GM21576 (cell line): ENCODE measurements around the gene OXCT1.
"Not testable (repeated sequence)": the region's sequence is repeated elsewhere in the genome, so short reads cannot be mapped to it uniquely, and the experiment has no call there.

Experiments used
- ATAC-seq: cut with Tn5 transposase; IDR thresholded peaks from one replicate; pipeline ENCODE4 v1.9.1; 2021; ENCODE audit warnings: mild to moderate bottlenecking, moderate library complexity; ENCODE audit not compliant: unreplicated experiment

The OXCT1 gene

DNA sequence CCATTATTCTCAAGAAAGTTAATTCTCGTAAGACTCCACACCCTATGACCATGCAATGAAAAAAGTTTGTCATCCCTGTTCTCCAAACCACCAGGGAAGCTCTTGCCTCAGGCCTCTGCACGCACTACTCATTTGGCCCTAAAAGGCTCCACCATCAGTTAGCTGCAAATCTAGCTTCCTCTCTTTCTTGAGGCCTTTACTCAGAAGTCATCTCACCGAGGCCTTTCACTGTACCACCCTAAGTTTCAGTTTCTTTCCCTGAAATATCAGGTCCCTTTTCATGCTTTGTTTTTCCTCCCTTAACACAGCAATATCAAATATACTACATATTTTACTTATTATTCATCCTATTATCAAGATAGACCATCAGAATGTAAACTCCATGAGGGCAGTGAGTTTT is 39.1 kb downstream of the OXCT1 start:
- ATAC-seq = no peak

DNA sequence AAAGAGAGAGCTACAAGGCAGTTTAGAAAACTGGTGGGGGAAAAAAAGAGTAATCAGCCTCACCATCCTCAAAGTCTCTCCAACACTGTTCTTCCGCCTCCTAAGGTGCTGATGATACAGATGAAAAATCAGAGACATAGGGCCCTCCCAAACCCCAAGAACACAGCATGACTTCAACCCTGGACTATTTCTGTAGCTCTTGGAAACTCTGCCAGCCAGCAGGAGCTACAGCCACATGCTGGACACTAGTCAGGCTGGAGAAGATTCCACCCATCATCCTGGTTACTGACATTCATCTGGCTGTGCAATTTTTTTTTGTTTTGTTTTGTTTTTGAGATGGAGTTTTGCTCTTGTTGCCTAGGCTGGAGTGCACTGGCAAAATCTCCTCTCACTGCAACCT is 42.4 kb downstream of the OXCT1 start:
- no peak for ATAC-seq

DNA sequence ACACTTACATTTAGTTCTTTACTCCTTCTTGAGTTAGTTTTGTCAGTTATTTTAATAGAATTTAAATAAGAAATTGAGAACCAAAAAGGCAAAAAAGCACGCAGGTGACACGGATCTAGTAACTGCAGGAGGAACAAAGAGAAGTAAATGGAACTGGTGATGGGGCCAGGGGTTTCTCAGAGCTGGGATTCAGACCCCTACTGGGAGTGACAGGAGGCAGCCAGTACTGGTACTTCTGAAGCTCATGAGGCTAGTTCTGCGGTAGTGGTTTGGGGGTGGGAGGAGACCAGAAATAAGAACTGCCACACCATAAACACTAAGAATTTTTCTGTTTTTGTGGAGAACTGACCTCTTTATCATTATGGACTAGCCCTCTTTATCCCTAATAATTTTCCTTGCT is 48.2 kb downstream of the OXCT1 start:
- ATAC-seq = no peak

DNA sequence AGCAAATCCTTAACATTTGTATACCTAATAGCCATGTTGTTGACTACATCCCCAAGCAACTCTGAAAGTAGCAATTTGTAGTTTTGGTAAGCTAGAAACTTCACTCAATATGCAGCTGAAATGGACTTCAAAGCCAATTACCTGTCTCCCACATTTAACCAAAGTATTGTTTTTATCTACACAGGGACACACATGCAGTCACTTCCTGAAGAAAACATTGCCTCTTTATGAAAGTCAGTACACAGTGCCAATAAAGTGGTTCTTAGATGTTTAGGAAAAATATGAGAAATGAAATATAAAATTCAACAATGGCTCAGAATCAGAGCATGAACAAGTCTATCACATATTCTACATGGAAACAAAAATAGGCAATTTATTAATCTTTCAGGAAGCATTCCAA is 49.2 kb downstream of the OXCT1 start:
- ATAC-seq = no peak

DNA sequence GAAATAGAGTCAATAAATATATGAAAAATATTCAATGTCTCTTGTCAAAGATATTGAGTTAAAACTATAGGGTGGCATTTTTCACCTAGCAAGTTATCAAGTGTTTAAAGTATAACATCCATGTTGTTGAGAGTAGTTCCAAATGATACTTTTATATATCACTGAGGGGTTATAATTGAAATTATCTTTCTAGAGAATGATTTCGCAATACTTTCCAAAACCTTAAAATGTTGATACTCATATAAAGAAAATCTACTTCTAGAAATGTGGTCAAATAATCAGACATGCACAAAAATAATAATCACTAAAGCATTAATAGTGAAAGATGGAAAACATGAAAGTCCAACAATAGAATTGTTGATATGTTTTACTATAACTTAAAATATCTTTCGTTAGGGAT is 50.1 kb downstream of the OXCT1 start:
- ATAC-seq = no peak

DNA sequence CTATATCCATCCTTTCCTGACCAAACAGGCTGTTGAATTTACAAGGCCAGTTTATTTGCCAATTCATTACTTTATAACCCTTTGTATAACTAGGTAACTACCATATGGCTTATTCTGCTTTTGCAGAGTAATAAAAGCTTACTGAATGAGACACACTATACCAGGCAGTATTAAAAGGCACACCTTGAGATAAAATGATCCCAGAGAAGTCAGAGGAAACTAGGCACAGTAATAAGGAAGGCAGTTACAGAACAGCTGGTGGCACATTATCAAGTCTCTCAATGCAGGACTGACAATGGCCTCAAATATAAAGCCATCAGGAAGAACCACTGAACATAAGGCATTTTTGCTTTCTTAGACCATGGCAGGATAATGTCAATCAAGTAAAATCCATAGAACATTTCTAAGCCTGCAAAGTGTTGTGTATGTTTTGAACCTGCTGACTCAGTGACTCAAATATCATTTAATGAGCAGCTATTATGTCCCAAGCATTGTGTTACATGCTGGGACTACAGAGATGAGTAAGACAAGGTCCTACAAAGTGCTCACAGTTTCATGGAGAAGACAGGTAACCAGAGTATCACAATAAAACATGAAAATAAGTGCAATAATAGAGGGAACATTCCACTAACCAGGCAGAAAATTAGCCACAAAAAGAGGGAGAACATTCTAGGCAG is 52.5 kb downstream of the OXCT1 start:
- ATAC-seq = no peak

DNA sequence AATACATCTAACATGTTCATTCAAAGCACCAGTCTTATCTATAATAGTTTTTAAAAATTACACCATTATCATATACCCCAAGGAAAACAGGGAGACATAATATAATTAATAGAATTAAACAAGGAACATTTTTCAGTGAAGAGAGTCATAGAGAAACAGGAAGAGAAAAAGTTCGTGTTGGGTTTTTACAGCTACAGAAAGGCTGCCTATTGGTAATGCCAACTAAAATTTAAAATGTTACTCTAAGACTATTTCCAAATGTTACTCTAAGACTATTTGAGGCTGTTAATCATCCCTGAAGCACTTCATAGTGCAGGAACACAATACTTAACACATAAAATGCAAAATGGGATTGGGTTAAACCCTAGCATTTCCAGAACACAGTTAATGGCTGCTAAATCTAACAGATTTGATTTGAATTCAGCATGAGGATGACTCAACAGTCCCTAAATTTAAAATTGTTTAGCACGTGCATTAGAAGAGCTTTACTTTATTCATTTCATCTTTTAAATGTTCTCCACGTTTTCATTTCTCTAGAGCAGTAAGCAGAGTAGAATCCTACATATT is 54.5 kb downstream of the OXCT1 start:
- ATAC-seq = no peak

DNA sequence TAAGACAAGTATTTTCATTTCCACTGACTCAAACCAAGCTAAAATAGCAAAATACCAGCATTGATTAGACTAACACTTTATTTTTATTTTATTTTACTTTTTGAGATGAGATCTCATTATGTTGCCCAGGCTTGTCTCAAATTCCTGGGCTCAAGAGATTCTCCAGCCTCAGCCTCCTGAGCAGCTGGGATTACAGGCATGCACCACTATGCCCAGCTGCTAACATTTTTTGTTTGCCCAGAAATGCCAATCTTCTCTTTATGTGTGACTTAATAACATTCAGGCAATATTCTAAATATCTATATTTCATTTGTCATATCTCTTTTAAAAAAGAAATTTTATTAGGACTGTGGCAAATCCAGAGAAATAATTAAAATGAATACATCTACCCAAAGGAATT is 55.0 kb downstream of the OXCT1 start:
- no peak for ATAC-seq

DNA sequence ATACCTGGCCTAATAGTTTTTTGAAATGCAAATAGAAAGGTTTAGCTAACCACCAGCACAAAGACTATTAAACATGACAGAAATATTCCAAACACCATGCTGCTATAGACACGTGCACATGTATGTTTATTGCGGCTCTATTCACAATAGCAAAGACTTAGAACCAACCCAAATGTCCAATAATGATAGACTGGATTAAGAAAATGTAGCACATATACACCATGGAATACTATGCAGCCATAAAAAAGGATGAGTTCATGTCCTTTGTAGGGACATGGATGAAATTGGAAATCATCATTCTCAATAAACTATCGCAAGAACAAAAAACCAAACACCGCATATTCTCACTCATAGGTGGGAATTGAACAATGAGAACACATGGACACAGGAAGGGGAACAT is 55.9 kb downstream of the OXCT1 start:
- not testable (repeated sequence) for ATAC-seq

DNA sequence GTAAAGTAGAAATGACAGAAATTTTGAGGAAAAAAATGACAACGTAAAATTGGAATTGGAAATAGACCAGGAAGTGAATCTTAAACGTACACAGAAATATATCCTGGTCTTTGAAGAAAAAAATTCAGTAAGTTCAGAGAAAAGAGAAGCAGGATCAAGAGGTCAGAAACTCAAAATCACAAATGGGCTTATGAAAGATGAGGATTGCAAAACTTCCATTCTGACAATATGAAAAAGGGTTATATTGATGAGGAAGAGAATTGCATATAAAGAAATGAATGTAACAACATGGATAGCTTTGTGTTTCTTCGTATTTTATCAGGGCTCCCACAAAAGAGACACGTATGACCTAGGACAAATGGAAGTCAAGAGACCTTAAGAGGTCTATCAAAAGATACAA is 58.1 kb downstream of the OXCT1 start:
- ATAC-seq = no peak

DNA sequence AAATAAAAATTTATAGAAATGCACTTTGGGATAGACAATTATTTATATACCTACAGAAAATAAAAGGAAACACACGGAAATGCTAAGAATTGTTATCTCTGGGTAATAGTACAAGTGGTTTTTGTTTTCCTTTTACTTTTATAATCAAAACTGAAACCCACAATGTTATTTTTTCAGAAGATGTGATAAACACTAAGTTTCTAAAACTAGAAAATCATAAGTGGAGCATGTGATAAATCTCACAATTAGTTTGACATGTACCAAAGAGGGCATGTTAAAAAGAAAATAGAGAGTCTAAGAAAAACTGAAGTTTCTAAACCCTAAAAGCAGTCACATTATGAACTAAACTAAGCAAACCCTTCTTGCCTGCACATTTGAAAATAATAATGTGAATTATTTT is 61.1 kb downstream of the OXCT1 start:
- no peak for ATAC-seq

DNA sequence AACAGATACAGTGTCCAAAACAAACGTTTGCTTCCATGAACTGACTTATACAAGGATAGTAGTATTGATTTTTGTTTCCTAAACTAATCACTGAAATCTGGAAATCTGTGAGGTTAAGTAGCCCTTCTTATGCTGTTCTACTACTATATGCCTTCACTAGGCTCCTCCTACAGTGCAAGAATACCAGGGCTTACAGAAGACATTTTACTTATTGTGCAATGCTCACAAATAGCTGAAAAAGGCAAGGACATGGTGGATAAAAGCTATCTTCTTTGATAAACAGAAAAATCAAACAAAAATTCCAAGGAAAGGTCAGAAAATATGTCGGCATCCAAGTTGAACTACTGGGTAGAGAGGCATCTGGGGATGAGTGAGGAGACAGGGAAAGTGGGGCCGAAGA is 61.9 kb downstream of the OXCT1 start:
- ATAC-seq = no peak

DNA sequence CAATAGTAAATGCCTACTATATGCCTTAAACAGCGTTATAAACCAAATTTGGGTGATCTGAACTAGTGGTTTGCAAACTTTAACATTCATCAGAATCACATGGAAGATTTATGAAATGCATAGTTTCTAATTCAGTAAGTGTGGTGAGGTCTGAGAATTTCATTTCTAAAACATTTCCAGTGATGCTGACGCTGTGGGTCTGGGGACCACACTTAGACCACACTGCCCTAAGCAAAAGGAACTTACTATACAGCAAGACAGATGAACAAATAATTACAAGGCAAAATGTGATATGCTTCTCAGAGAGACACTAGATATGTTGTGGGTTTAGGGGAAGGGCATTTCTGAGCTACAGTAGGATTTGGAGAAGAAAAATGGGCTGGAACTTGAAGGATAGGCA is 72.6 kb downstream of the OXCT1 start:
- ATAC-seq = no peak

DNA sequence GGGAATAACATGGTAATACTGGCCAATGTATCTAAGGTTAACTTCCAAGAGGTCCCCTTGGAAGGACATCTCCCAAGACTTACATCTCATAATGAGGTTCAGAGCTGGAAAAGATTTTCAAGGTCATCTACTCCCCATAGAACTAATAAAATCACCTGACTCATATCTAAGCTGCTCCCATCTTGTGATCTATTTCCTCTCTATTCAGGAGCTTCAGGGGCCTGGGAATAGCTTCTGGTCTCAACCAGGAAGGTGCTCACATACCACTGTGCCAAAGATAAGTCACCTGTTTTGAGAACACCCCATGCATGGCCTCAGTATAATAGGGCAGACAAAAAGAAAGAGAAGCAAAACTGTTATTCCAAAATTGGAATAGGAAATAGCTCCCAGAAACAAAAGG is 74.2 kb downstream of the OXCT1 start:
- no peak for ATAC-seq

DNA sequence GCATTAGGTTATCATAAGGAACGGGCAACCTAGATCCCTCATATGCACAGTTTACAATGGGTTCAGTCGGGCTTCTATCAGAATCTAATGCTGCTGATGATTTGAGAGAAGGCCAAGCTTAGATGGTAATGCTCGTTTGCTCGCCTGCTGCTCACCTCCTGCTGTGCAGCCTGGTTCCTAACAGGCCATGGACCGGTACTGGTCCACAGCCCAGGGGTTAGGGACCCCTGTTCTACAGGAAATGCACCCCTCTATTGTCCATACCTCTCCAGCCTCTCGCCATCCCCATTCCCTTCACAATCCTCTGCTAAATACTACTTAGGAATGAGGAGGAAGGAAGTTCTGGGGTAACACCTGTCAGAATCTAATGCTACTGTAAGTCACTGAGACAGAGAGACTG is 75.1 kb downstream of the OXCT1 start:
- no peak for ATAC-seq

DNA sequence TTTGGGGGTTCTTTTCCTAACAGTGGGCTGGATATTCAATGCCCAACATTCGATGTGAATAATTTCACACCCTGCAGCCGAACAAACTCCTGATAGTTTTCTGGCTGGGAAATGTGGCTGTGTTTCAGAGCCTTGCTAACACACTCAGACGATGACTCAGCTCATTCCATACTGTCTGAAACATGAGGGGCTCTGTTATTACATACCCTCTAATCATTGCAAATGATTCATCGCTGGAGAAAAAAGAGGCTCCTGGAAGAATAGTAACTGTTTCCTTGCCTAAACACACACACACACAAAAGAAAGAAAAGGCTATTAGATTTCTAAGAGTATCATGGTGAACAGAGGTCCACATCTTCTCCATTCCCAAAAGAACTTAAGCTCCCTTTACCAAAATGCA is 75.8 kb downstream of the OXCT1 start:
- no peak for ATAC-seq

DNA sequence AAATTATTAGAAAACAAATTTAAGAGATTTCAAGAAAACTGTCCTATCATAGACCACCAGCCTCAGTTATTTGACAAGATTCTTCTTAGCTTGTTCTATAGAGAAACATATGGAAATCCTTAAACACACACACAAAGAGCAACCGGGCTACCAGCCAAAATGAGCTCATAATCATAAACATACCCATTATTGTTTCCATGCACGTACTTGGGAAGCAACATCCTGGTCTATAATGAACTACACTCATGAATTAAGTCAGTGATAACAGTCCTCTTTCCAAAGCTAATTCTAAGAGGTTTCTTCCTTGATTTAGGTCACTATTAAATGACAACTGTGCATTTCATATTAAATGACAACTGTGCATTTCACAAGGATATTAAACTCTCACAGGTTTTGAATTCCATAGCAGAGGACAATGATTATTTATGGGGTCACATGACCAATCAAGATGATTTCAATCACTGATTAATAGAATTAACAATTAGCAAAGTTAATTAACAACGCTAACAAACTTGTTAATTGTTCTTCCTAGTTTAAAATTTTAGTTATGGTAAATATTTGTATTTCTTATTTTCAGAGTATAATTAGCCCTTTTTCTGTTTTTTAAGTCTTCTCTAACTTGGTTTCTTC is 77.0 kb downstream of the OXCT1 start:
- no peak for ATAC-seq

DNA sequence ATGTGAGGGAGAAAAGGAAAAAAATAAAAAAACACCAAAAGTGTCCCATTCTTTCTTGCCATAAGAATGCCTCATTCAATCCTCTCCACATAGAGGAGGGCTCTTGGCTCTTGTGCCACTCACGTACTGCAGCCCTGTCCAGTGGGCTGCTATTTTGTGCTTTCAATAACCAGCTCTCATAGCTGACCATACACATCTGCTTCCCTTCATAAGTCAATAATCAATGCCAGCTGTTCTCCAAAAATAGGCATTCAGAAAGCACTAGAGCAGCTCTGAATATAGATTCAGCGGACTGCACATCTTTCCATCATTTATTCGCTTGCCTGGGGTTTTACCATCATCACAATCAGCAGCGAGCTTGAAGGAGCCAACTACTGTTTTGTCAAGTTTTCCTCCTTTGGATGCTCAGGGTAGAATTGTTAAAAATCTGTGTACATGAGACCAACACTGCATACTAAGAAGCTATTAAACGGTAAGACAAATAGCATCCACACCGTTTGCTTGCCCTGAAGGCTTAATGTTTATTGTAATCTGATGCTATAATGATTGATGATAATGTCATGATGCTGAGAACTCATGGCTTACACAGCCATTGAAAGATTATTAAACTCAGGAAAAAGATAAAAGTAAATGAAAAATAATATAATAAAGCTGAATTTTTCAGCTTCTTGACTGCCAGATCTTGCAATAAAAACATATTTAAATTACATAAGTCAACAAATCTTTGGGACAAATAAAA is 80.0 kb downstream of the OXCT1 start:
- ATAC-seq = no peak

DNA sequence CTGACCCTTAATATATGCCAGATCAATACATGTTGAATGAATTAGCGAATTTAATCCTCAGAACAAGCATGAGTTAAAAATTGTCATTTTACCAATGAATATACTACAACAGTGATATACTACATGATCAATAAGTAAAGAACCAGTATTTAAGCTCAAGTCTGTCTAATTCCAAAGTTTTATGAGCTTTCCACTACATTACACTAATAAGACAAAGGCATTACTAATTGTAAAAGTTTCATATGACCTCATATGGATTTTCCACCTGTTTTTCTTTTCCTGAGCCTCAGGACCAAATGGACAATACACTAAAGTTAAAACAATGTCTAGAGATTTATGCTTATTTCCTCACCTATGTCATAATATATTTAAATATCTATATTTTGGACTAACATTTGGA is 80.8 kb downstream of the OXCT1 start:
- ATAC-seq = no peak

DNA sequence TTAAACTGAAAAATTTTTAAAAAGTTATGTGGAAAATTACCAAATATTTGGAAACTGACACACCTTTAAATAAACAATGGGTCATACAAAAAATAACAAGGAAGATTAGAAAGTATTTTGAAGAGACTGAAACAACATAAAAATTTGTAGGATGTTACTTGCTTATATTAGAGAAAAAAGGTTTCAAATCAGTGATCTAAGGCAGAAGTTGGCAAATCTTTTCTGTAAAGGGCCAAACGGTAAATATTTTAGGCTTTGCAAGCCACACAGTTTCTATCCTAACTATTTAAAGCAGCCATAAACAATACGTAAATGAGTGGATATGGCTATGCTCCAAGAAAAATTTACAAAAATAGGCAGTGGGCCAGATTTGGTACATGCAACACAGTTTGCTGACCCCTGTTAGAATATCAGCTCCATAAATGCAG is 81.3 kb downstream of the OXCT1 start:
- no peak for ATAC-seq

DNA sequence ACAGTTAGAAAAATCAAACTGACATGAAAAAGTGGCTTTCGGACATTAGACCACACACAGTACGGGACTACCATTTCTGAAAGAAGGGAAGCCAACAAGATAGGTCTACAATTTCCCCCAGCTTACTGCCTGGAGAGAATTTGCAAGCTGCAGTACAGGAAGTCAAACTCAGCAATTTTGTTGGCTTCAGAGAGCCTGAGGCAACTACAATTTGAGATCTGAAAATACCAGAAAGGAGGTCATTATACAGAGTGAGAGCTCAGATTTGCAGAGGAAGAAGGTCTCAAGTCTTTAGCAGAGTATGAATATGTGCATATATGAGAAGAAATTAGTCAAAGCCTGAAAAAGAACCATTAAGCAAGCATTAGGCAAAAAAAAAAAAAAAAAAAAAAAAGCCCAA is 83.0 kb downstream of the OXCT1 start:
- no peak for ATAC-seq

DNA sequence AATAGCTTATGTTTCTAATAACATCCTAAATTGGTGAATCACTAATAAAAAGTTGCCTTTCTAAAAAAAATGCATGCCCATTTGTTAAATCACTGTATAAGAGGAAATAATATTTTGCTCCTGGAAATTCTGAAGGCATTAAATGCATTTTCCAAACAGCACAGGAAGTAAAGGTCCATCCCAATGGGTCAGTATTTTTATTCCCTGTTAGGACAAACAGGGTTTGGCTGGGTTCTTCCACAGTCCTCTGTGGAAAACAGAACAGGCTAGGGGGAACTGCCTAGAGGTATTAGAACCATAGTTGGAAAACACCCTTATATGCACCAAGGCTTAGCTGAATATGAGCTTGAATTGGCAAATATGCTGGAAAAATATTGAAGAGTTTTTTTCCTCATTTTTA is 85.2 kb downstream of the OXCT1 start:
- no peak for ATAC-seq
